Esophagus muscularis mucosa (tissue), 4 donors: ENCODE measurements around the gene CALCR. TPM values are rescaled to one million over a fixed set of nuclear protein-coding genes. Genes with fewer than 3 reads are reported as not detected.

Experiments
- DNase-seq: peaks from one replicate; pipeline ENCODE4 v3.0.0-alpha.2; 2017; ENCODE audit errors: extremely low spot score
- H3K27ac ChIP-seq, 4 donors: fragments of 200-600 bp; sonication (generic); replicated peaks in 1 of 4; 1 replicate in 3 of 4; 2 replicates in 1 of 4; pipeline ENCODE4 v1.5.1; 2016 to 2019; ENCODE audit warnings: mild to moderate bottlenecking in 1 of 4
- H3K27me3 ChIP-seq, 4 donors: fragments of 200-600 bp; sonication (generic); one replicate each; pipeline versions ENCODE4 v1.5.1 to v1.6.0; 2016 to 2019
- H3K36me3 ChIP-seq, 4 donors: fragments of 200-600 bp; sonication (generic); one replicate each; pipeline ENCODE4 v1.5.1; 2016 to 2019
- H3K4me1 ChIP-seq, 4 donors: fragments of 200-600 bp; sonication (generic); one replicate each; pipeline ENCODE4 v1.5.1; 2016 to 2019
- H3K4me3 ChIP-seq, 4 donors: fragments of 200-600 bp; sonication (generic); 1 replicate in 2 of 4; 2 replicates in 2 of 4; pipeline ENCODE4 v1.5.1; 2016 to 2019; ENCODE audit warnings: mild to moderate bottlenecking in 4 of 4, moderate library complexity in 1 of 4
- H3K9me3 ChIP-seq, 4 donors: fragments of 200-600 bp; sonication (generic); 1 replicate in 3 of 4; 2 replicates in 1 of 4; pipeline ENCODE4 v1.5.1; 2016 to 2019
- CTCF ChIP-seq, 3 experiments: fragments of 200-600 bp in 2 of 3; fragments of 450-650 bp in 1 of 3; sonication (generic) in 2 of 3; IDR thresholded peaks; one replicate each; pipeline ENCODE4 v1.5.1; 2017 to 2019; ENCODE audit warnings: antibody characterized with exemption in 3 of 3, mild to moderate bottlenecking in 2 of 3, moderate library complexity in 1 of 3
- EP300 ChIP-seq: sonication (generic); formaldehyde crosslinking; IDR thresholded peaks from one replicate; pipeline ENCODE4 v1.6.1; 2017; ENCODE audit warnings: antibody characterized with exemption
- POLR2A ChIP-seq: fragments of 450-650 bp; IDR thresholded peaks from one replicate; pipeline ENCODE4 v1.6.1; 2017; ENCODE audit warnings: antibody characterized with exemption, moderate library complexity, mild to moderate bottlenecking, low read depth
- POLR2AphosphoS5 ChIP-seq, 2 donors: sonication (generic); formaldehyde crosslinking; IDR thresholded peaks; one replicate each; pipeline ENCODE4 v1.6.1; 2017; ENCODE audit warnings: antibody characterized with exemption in 2 of 2
- WGBS: methylation state at CpG from one replicate; pipeline ENCODE4 v1.1.5; 2018; 5-methylcytosine and 5-hydroxymethylcytosine counted together
- intact Hi-C: fragments of 100-400 bp; cut with DNase I; formaldehyde crosslinking; loops from one replicate; pipeline ENCODE4 v1.15.1; 2023
- small RNA-seq, 3 donors: library from RNA; depleted of rRNA; stranded (forward); fragments of <200 nt; gene quantifications; one replicate each; pipeline ENCODE3, GENCODE V24; 2016
- total RNA-seq, 4 donors: library from RNA; depleted of rRNA; stranded (reverse); fragments of >200 nt; gene quantifications; one replicate each; pipeline versions ENCODE4 v1.1.0 to v1.2.1, GENCODE V29; 2016

The CALCR gene
- total RNA-seq, 4 donors from 2014 or later: 0.17 TPM; not detected in 3

- intact Hi-C loops: no loop called here
- 91% methylated on average over 3 of the region's 3 CpGs for WGBS
- Histone ChIP-seq H3K27ac (no peak overlapping the region), H3K4me3 (no peak overlapping the region), H3K27me3 (no peaks in the 10 kb centered on the region), H3K9me3 (no peaks in the 10 kb centered on the region), H3K36me3 (no peaks in the 10 kb centered on the region), H3K4me1 (no peaks in the 10 kb centered on the region)
- no peak for TF ChIP-seq POLR2AphosphoS5 (IDR thresholded peaks at IDR 0.05)
- no peak for TF ChIP-seq CTCF (IDR thresholded peaks at IDR 0.05)
- TF ChIP-seq POLR2A: no peak
- DNase-seq: no peak
Observed at GRCh38 chr7:93390660-93391059, 183.9 kb downstream of the CALCR start.

DNA sequence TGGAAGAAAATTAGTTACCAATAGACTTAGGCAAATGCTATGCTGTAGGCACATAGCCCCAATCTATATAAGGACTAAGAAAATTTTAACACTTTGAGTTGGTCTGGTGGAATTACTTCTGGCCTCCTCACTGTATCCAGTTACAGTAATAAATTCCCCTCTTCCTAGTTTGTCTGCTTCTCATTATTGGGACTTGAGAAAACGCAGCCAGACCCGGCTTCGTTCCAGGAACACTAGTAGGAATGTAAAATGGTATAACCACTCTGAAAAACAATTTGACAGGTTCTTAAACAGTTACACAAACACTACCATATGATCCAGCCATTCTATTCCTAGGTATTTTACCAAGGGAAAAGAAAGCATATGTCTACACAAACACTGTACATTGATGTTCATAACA, 192.2 kb downstream of the CALCR start:
- Histone ChIP-seq H3K27me3 (no peaks in the 10 kb centered on the region), H3K4me3 (no peak overlapping the region), H3K36me3 (no peaks in the 10 kb centered on the region), H3K27ac (no peak overlapping the region), H3K9me3 (peaks cover 0 to 8% (median 0%) of the 10 kb centered on the region in 4 donors), H3K4me1 (no peaks in the 10 kb centered on the region)
- DNase-seq: no peak
- whole genome bisulfite sequencing: 73% methylated on average over 3 of the region's 3 CpGs
- no peak for TF ChIP-seq EP300
- TF ChIP-seq POLR2A: no peak
- no peak for TF ChIP-seq POLR2AphosphoS5 (IDR thresholded peaks at IDR 0.05)
- TF ChIP-seq CTCF (IDR thresholded peaks at IDR 0.05): no peak
- intact Hi-C loops: no loop called here

- H3K9me3 ChIP-seq: peaks cover 0 to 8% (median 0%) of the 10 kb centered on the region in 4 donors
- DNase-seq: no peak
- H3K4me3 ChIP-seq: no peak overlapping the region
- H3K27me3 ChIP-seq: no peaks in the 10 kb centered on the region
- no peaks in the 10 kb centered on the region for H3K36me3 ChIP-seq
- WGBS: 66% methylated on average over 6 of the region's 6 CpGs
- H3K27ac ChIP-seq: no peak overlapping the region
- no peaks in the 10 kb centered on the region for H3K4me1 ChIP-seq
- TF ChIP-seq POLR2AphosphoS5 (IDR thresholded peaks at IDR 0.05) (no peak), CTCF (IDR thresholded peaks at IDR 0.05) (no peak), POLR2A (no peak), EP300 (no peak)
- intact Hi-C loops: no loop called here
Observed at GRCh38 chr7:93378131-93378760, 196.3 kb downstream of the CALCR start.

DNA sequence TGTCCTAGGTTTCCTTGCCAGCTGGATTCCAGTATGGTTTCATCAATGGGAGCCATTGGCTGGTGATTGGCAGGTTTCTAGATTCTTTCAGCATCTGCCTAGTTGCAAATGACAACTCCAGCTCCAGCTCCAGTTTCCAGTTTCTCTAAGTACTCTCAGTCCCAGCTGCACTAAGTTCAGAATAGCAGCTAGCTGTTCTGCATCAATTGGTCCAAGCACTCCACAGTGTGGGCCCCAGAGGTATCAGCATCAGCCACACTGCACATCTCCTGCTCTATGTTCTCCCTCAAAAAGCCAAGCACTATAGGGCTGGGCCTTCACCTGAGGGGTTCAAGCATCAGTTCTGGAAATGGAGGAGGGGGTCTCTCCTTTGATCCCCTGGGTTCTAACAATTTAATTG, 198.9 kb downstream of the CALCR start:
- no peak for DNase-seq
- H3K27me3 ChIP-seq: no peaks in the 10 kb centered on the region
- no peak overlapping the region for H3K27ac ChIP-seq
- H3K4me3 ChIP-seq: no peak overlapping the region
- H3K9me3 ChIP-seq: peaks cover 0 to 7% (median 0%) of the 10 kb centered on the region in 4 donors
- H3K36me3 ChIP-seq: no peaks in the 10 kb centered on the region
- no peaks in the 10 kb centered on the region for H3K4me1 ChIP-seq
- intact Hi-C loops: no loop called here
- TF ChIP-seq CTCF (IDR thresholded peaks at IDR 0.05) (no peak), POLR2AphosphoS5 (IDR thresholded peaks at IDR 0.05) (no peak), POLR2A (no peak), EP300 (no peak)

Small RNAs within 50 kb of the gene (small RNA-seq; reads per million reads assigned to genes)
- gene MIR489: 0 to 0.17 (median 0.08) reads per million in 3 donors
- 0.33 to 0.68 (median 0.37) reads per million in 3 donors for gene MIR653
